ENCODE measurements around the gene IQGAP2. TPM values are rescaled to one million over a fixed set of nuclear protein-coding genes. Genes with fewer than 3 reads are reported as not detected.

Gene IQGAP2
- total RNA-seq, 2 experiments from 2014 or later = 37.7 to 39.1 TPM

- CTCF ChIA-PET = interaction anchor here (0.8 to 1.5 kb wide), 2 partner anchors 14 to 77 kb away, joined by 4 to 5 read pairs; no protein-coding TSS in a partner anchor
- no peak for TF ChIP-seq CTCF (IDR thresholded peaks at IDR 0.05)
These were observed 80.8 kb downstream of the IQGAP2 start for GRCh38 chr5:76483881-76484280.

GRCh38 chr5:76485511-76485910, 82.4 kb downstream of the IQGAP2 start:
- no peak for ATAC-seq
- Mint-ChIP-seq H3K4me3 (no peak overlapping the region), H3K4me1 (ENCODE audit: low read depth) (peaks cover 19% of the 10 kb centered on the region), H3K27me3 (no peaks in the 10 kb centered on the region), H3K9me3 (no peaks in the 10 kb centered on the region), H3K36me3 (ENCODE audit: low read depth) (peaks cover 2% of the 10 kb centered on the region), H3K27ac (no peak overlapping the region)
- DNase-seq = no peak
- ChIA-PET CTCF (interaction anchor here (0.6 to 1.6 kb wide), 2 partner anchors 16 to 896 kb away, joined by 3 to 4 read pairs; no protein-coding TSS in a partner anchor), POLR2A (no interaction called here)
- no peak for TF ChIP-seq CTCF (IDR thresholded peaks at IDR 0.05)
- intact Hi-C loops (cut with micrococcal nuclease) = no loop called here

More at GRCh38 chr5:76483881-76484280, 80.8 kb downstream of the IQGAP2 start:
- H3K4me3 Mint-ChIP-seq = no peak overlapping the region
- H3K36me3 Mint-ChIP-seq (ENCODE audit: low read depth) = no peaks in the 10 kb centered on the region
- POLR2A ChIA-PET = interaction anchor here (0.6 to 1.2 kb wide), 3 partner anchors 10 to 53 kb away, joined by 3 to 5 read pairs (median 4); no protein-coding TSS in a partner anchor
- no peaks in the 10 kb centered on the region for H3K9me3 Mint-ChIP-seq
- ATAC-seq = no peak
- H3K27me3 Mint-ChIP-seq = no peaks in the 10 kb centered on the region
- intact Hi-C loops (cut with micrococcal nuclease) = no loop called here
- H3K4me1 Mint-ChIP-seq (ENCODE audit: low read depth) = peaks cover 21% of the 10 kb centered on the region
- no peak overlapping the region for H3K27ac Mint-ChIP-seq
- no peak for DNase-seq

GRCh38 chr5:76487386-76487785, 84.3 kb downstream of the IQGAP2 start:
- Mint-ChIP-seq H3K4me3 (no peak overlapping the region), H3K27ac (no peak overlapping the region), H3K9me3 (no peaks in the 10 kb centered on the region), H3K36me3 (ENCODE audit: low read depth) (peaks cover 2% of the 10 kb centered on the region), H3K4me1 (ENCODE audit: low read depth) (peaks cover 29% of the 10 kb centered on the region), H3K27me3 (no peaks in the 10 kb centered on the region)
- CTCF ChIA-PET = interaction anchor here (0.9 kb wide), 1 partner anchor 68 kb away, joined by 3 read pairs; no protein-coding TSS in a partner anchor
- ATAC-seq (no peak), DNase-seq (no peak)
- POLR2A ChIA-PET = no interaction called here
- intact Hi-C loops (cut with micrococcal nuclease) = no loop called here
- no peak for TF ChIP-seq CTCF (IDR thresholded peaks at IDR 0.05)

- Mint-ChIP-seq H3K9me3 (no peaks in the 10 kb centered on the region), H3K4me3 (no peak overlapping the region), H3K36me3 (ENCODE audit: low read depth) (peaks cover 2% of the 10 kb centered on the region), H3K27me3 (no peaks in the 10 kb centered on the region), H3K4me1 (ENCODE audit: low read depth) (peaks cover 30% of the 10 kb centered on the region), H3K27ac (no peak overlapping the region)
- intact Hi-C loops (cut with micrococcal nuclease) = no loop called here
- no peak for ATAC-seq
- POLR2A ChIA-PET = no interaction called here
- TF ChIP-seq CTCF (IDR thresholded peaks at IDR 0.05) = no peak
- CTCF ChIA-PET = no interaction called here
- no peak for DNase-seq
These were observed 84.7 kb downstream of the IQGAP2 start for GRCh38 chr5:76487821-76488220.

GRCh38 chr5:76488969-76489368, 85.9 kb downstream of the IQGAP2 start:
- no peaks in the 10 kb centered on the region for H3K9me3 Mint-ChIP-seq
- ATAC-seq (no peak), DNase-seq (no peak)
- no peak overlapping the region for H3K4me3 Mint-ChIP-seq
- H3K27ac Mint-ChIP-seq = no peak overlapping the region
- POLR2A ChIA-PET = no interaction called here
- H3K36me3 Mint-ChIP-seq (ENCODE audit: low read depth) = peaks cover 2% of the 10 kb centered on the region
- no peaks in the 10 kb centered on the region for H3K27me3 Mint-ChIP-seq
- peaks cover 33% of the 10 kb centered on the region for H3K4me1 Mint-ChIP-seq (ENCODE audit: low read depth)
- intact Hi-C loops (cut with micrococcal nuclease) = no loop called here
- CTCF ChIA-PET = interaction anchor here (1.1 kb wide), 1 partner anchor 19 kb away, joined by 3 read pairs; no protein-coding TSS in a partner anchor
- no peak for TF ChIP-seq CTCF (IDR thresholded peaks at IDR 0.05)
